Fibroblast of mammary gland (primary cell): Measurements from ENCODE around the gene LMAN1L.

Source experiments
- DNase-seq: peaks from one replicate; pipeline ENCODE4 v3.0.0-alpha.2; 2010; ENCODE audit warnings: low read depth
- H3K4me3 ChIP-seq: 2 replicates; pipeline ENCODE4 v1.5.1; 2011; ENCODE audit warnings: low read depth, mild to moderate bottlenecking, low read length, moderate library complexity; ENCODE audit not compliant: control insufficient read depth
- CTCF ChIP-seq: conservative IDR thresholded peaks from 2 replicates; pipeline ENCODE4 v1.5.1; 2011; ENCODE audit warnings: low read depth, low read length, inconsistent platforms; ENCODE audit not compliant: control insufficient read depth, insufficient read depth

The LMAN1L gene

GRCh38 chr15:74808078-74808839 is 4.4 kb upstream of the LMAN1L start:
- TF ChIP-seq CTCF: no peak
- DNase-seq: no peak
- no peak overlapping the region for H3K4me3 ChIP-seq

- no peak for DNase-seq
- H3K4me3 ChIP-seq: no peak overlapping the region
- no peak for TF ChIP-seq CTCF
Observed at GRCh38 chr15:74808840-74809229, 3.8 kb upstream of the LMAN1L start.

- DNase-seq: no peak
- H3K4me3 ChIP-seq: no peak overlapping the region
- no peak for TF ChIP-seq CTCF
Observed at GRCh38 chr15:74809242-74809641, 3.4 kb upstream of the LMAN1L start.

GRCh38 chr15:74809956-74810355 is 2.7 kb upstream of the LMAN1L start:
- no peak overlapping the region for H3K4me3 ChIP-seq
- DNase-seq: no peak
- TF ChIP-seq CTCF: no peak

- no peak for DNase-seq
- no peak overlapping the region for H3K4me3 ChIP-seq
- TF ChIP-seq CTCF: no peak
Observed at GRCh38 chr15:74815121-74815934, 2.7 kb downstream of the LMAN1L start.

- DNase-seq: no peak
- H3K4me3 ChIP-seq: no peak overlapping the region
Observed at GRCh38 chr15:74815961-74816360, 3.3 kb downstream of the LMAN1L start.

More at GRCh38 chr15:74815961-74816360, 3.3 kb downstream of the LMAN1L start:
- no peak for TF ChIP-seq CTCF
